GM23338 (cell line): ENCODE measurements around the gene COL4A6. TPM values are rescaled to one million over a fixed set of nuclear protein-coding genes. Genes with fewer than 3 reads are reported as not detected.

Experiments used
- ATAC-seq: fragments of 200-7000 bp; cut with Tn5 transposase; 3 replicates; pipeline ENCODE4 v1.9.1; 2020
- DNase-seq: peaks from one replicate; pipeline ENCODE4 v3.0.0-alpha.2; 2015; ENCODE audit warnings: low spot score
- H2AFZ ChIP-seq: fragments of 200-600 bp; sonication (generic); 2 replicates; pipeline ENCODE4 v1.8.0; 2016; ENCODE audit warnings: antibody characterized with exemption, mild to moderate bottlenecking, moderate library complexity
- H3F3A ChIP-seq: fragments of 200-600 bp; sonication (generic); replicated peaks from 2 replicates; pipeline ENCODE4 v1.8.0; 2017; ENCODE audit warnings: antibody characterized with exemption, mixed run types, low read depth
- H3K27ac ChIP-seq: fragments of 200-600 bp; sonication (generic); 2 replicates; pipeline ENCODE4 v1.6.1; 2016; ENCODE audit warnings: low read depth
- H3K27me3 ChIP-seq: fragments of 200-600 bp; sonication (generic); 2 replicates; pipeline ENCODE4 v1.8.0; 2016; ENCODE audit warnings: mild to moderate bottlenecking, mixed run types, moderate library complexity; ENCODE audit not compliant: insufficient read depth
- H3K36me3 ChIP-seq: fragments of 200-600 bp; sonication (generic); 2 replicates; pipeline ENCODE4 v1.8.0; 2016; ENCODE audit warnings: mild to moderate bottlenecking; ENCODE audit not compliant: insufficient read depth
- H3K4me1 ChIP-seq: fragments of 200-600 bp; sonication (generic); 2 replicates; pipeline ENCODE4 v1.8.0; 2016; ENCODE audit warnings: mild to moderate bottlenecking, moderate library complexity; ENCODE audit not compliant: insufficient read depth
- H3K4me2 ChIP-seq: fragments of 200-600 bp; sonication (generic); 2 replicates; pipeline ENCODE4 v1.7.1; 2017; ENCODE audit warnings: mixed run types
- H3K4me3 ChIP-seq: fragments of 200-600 bp; sonication (generic); 2 replicates; pipeline ENCODE4 v1.6.1; 2016; ENCODE audit warnings: mixed run types
- H3K79me2 ChIP-seq: fragments of 200-600 bp; sonication (generic); replicated peaks from 2 replicates; pipeline ENCODE4 v1.8.0; 2017; ENCODE audit warnings: mild to moderate bottlenecking; ENCODE audit not compliant: insufficient read depth
- H3K9me2 ChIP-seq: fragments of 200-600 bp; sonication (generic); 2 replicates; pipeline ENCODE4 v1.8.0; 2017; ENCODE audit not compliant: insufficient read depth
- H4K20me1 ChIP-seq: fragments of 200-600 bp; sonication (generic); replicated peaks from 2 replicates; pipeline ENCODE4 v1.8.0; 2017; ENCODE audit warnings: mild to moderate bottlenecking; ENCODE audit not compliant: insufficient read depth
- H3K27ac Mint-ChIP-seq: 2 replicates; pipeline ENCODE4 v1.8.0; 2020; ENCODE audit warnings: inconsistent platforms, mild to moderate bottlenecking, moderate library complexity, mixed read lengths
- H3K27me3 Mint-ChIP-seq: 3 replicates; pipeline ENCODE4 v1.8.0; 2022; ENCODE audit warnings: low read depth, mild to moderate bottlenecking, moderate library complexity, mixed read lengths, inconsistent platforms; ENCODE audit not compliant: insufficient read depth, poor library complexity
- H3K36me3 Mint-ChIP-seq: 3 replicates; pipeline ENCODE4 v1.8.0; 2021; ENCODE audit warnings: low read depth, mild to moderate bottlenecking, inconsistent platforms, moderate library complexity, mixed read lengths
- H3K4me1 Mint-ChIP-seq: 3 replicates; pipeline ENCODE4 v1.8.0; 2020; ENCODE audit warnings: mild to moderate bottlenecking, inconsistent platforms, mixed read lengths
- H3K4me3 Mint-ChIP-seq: 3 replicates; pipeline ENCODE4 v1.8.0; 2021; ENCODE audit warnings: moderate library complexity, mild to moderate bottlenecking, inconsistent platforms, mixed read lengths
- H3K9me3 Mint-ChIP-seq: 3 replicates; pipeline ENCODE4 v1.8.0; 2020; ENCODE audit warnings: moderate library complexity, mild to moderate bottlenecking, inconsistent platforms, mixed read lengths
- CREB1 ChIP-seq: fragments of 250-450 bp; sonication (Bioruptor Pico); IDR thresholded peaks from 2 replicates; pipeline ENCODE4 v1.5.0; 2020; ENCODE audit warnings: low read depth, mild to moderate bottlenecking, moderate library complexity
- CTCF ChIP-seq, 2 experiments: fragments of 200-600 bp in 1 of 2; sonication (generic) in 1 of 2; conservative IDR thresholded peaks; 2 replicates each; pipeline versions ENCODE4 v1.5.1 to v1.6.1; 2016 to 2017; ENCODE audit warnings: antibody characterized with exemption in 2 of 2, low read depth in 2 of 2, mild to moderate bottlenecking in 2 of 2, moderate library complexity in 1 of 2
- ETS1 ChIP-seq: IDR thresholded peaks from 2 replicates; pipeline ENCODE4 v1.6.1; 2016; ENCODE audit warnings: antibody characterized with exemption
- EZH2 ChIP-seq: fragments of 200-600 bp; sonication (generic); IDR thresholded peaks from one replicate; pipeline ENCODE4 v1.8.0; 2017; ENCODE audit warnings: antibody characterized with exemption, mild to moderate bottlenecking, low read depth; ENCODE audit not compliant: unreplicated experiment
- EZH2phosphoT487 ChIP-seq: fragments of 200-600 bp; sonication (generic); IDR thresholded peaks from one replicate; pipeline ENCODE4 v1.8.1; 2018; ENCODE audit warnings: antibody characterized with exemption; ENCODE audit not compliant: unreplicated experiment
- JUNB ChIP-seq: IDR thresholded peaks from one replicate; pipeline ENCODE4 v1.6.1; 2016; ENCODE audit warnings: antibody characterized with exemption; ENCODE audit not compliant: unreplicated experiment
- NANOG ChIP-seq: IDR thresholded peaks from 2 replicates; pipeline ENCODE4 v1.6.1; 2016; ENCODE audit warnings: antibody characterized with exemption, borderline replicate concordance
- POLR2AphosphoS5 ChIP-seq: IDR thresholded peaks from 2 replicates; pipeline ENCODE4 v1.6.1; 2016; ENCODE audit warnings: antibody characterized with exemption, low read depth
- REST ChIP-seq: IDR thresholded peaks from one replicate; pipeline ENCODE4 v1.6.1; 2018; ENCODE audit warnings: antibody characterized with exemption; ENCODE audit not compliant: unreplicated experiment
- STAT1 ChIP-seq: IDR thresholded peaks from one replicate; pipeline ENCODE4 v1.6.1; 2016; ENCODE audit warnings: antibody characterized with exemption; ENCODE audit not compliant: unreplicated experiment
- ZNF114 ChIP-seq: fragments of 250-450 bp; sonication (Bioruptor Pico); IDR thresholded peaks from 2 replicates; pipeline ENCODE4 v1.5.0; 2020; ENCODE audit warnings: mild to moderate bottlenecking, moderate library complexity
- ZNF331 ChIP-seq: fragments of 250-450 bp; sonication (Bioruptor Pico); IDR thresholded peaks from 2 replicates; pipeline ENCODE4 v1.5.0; 2020; ENCODE audit warnings: low read depth, mild to moderate bottlenecking, moderate library complexity
- ZNF462 ChIP-seq: fragments of 250-450 bp; sonication (Bioruptor Pico); IDR thresholded peaks from 2 replicates; pipeline ENCODE4 v1.5.0; 2020; ENCODE audit warnings: mild to moderate bottlenecking, moderate library complexity
- polyA plus RNA-seq: library from polyadenylated mRNA; unstranded; fragments of >200 nt; fragmentation: Nextera tagmentation; extraction: Ambion mirVana; gene quantifications from 2 replicates; pipeline ENCODE4 v1.2.1, GENCODE V29; 2016
- total RNA-seq: library from RNA; depleted of rRNA; stranded (reverse); fragments of >200 nt; shearing (Covaris generic); gene quantifications from 2 replicates; pipeline ENCODE4 v1.2.3, GENCODE V29; 2014

The COL4A6 gene
- total and polyA plus RNA-seq, 2 experiments from 2014 or later: 4.1 to 15.2 TPM

GRCh38 chrX:108130889-108131288 lies 307.3 kb downstream of the COL4A6 start:
- Mint-ChIP-seq H3K27ac (no peak overlapping the region), H3K9me3 (no peaks in the 10 kb centered on the region)

More at GRCh38 chrX:108130889-108131288, 307.3 kb downstream of the COL4A6 start:
- Histone ChIP-seq H4K20me1 (no peaks in the 10 kb centered on the region), H3K4me3 (no peak overlapping the region), H3K27ac (no peak overlapping the region), H3K27me3 (no peaks in the 10 kb centered on the region), H3K9me2 (no peaks in the 10 kb centered on the region), H3K4me2 (no peak overlapping the region), H3K4me1 (peaks cover 4% of the 10 kb centered on the region; the same call in 1 of the 2 replicates), H3F3A (no peaks in the 10 kb centered on the region), H3K36me3 (no peaks in the 10 kb centered on the region), H2AFZ (no peak overlapping the region), H3K79me2 (no peaks in the 10 kb centered on the region)
- ATAC-seq (no peak), DNase-seq (no peak)
- H3K36me3 Mint-ChIP-seq: no peaks in the 10 kb centered on the region
- TF ChIP-seq ZNF331 (CRISPR knock-in tag): no peak
- TF ChIP-seq JUNB: no peak
- no peak for TF ChIP-seq ETS1
- TF ChIP-seq CREB1 (CRISPR knock-in tag): no peak
- no peak for TF ChIP-seq STAT1
- TF ChIP-seq EZH2: no peak
- TF ChIP-seq ZNF462 (CRISPR knock-in tag): no peak
- no peak for TF ChIP-seq ZNF114 (CRISPR knock-in tag)
- no peak for TF ChIP-seq EZH2phosphoT487
- no peak for TF ChIP-seq CTCF (conservative IDR thresholded peaks at IDR 0.05; ENCODE audit: low read depth in 2 of 2)
- TF ChIP-seq POLR2AphosphoS5: no peak
- no peak for TF ChIP-seq NANOG
- no peak for TF ChIP-seq REST
- H3K4me3 Mint-ChIP-seq: no peak overlapping the region
- peaks cover 11% of the 10 kb centered on the region for H3K4me1 Mint-ChIP-seq
- no peaks in the 10 kb centered on the region for H3K27me3 Mint-ChIP-seq
